Measurements from ENCODE around the gene SAG. TPM values are rescaled to one million over a fixed set of nuclear protein-coding genes. Genes with fewer than 3 reads are reported as not detected.

The SAG gene
- total and polyA plus RNA-seq, 2 donors (not counting 3 experiments of a cell fraction or from before 2014, with no cell fraction given) = not detected

DNA sequence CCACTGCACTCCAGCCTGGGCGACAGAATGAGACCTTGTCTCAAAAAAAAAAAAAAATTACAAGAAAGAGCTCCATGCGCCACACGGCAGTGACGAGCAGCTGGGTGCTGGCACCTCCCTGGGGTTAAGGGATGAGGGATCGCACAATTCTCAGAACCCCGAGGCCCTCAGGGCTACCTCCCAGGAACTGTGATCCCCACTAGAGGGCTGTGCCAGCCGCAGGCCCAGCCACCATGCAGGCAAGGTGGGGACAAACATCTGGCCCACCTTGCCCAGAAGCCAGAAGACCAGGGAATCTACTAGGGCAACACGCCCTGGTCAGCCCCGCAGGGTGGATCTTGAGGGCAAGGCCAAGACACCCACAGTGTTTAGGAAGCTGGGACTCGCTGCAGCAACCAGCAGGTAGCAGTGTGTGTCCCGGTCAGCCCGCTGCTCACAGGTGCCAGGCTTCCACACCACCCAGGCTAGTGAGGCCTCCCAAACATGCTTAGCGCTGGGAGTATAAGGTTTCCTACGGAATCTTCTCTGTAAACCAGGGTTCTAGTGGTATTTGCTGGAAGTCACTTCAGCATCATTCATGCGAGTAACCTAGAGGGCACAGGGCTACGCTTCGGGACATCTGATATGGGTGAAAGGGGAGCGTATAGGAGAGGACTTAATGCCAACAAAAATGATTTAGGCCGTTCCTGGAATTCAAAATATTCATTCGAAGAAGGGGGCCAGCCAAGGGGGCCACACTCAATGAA, 6.7 kb downstream of the SAG start:
- no peak overlapping the region for H3K9ac ChIP-seq (replicated peaks; ENCODE audit: extremely low read depth, insufficient read depth, low read length)
- no peaks in the 10 kb centered on the region for H3K36me3 ChIP-seq (ENCODE audit: control insufficient read depth in 2 of 2, extremely low read depth in 1 of 2, insufficient read depth in 2 of 2, low read length in 2 of 2)
- intact Hi-C loops (cut with micrococcal nuclease) = no loop called here
- H3K4me1 ChIP-seq (ENCODE audit: control insufficient read depth, extremely low read depth, insufficient read depth, low read length) = no peaks in the 10 kb centered on the region
- H2AFZ ChIP-seq (ENCODE audit: low read depth, low read length) = no peak overlapping the region
- H3K27ac ChIP-seq (ENCODE audit: insufficient read depth, low read depth, low read length) = no peak overlapping the region
- H4K20me1 ChIP-seq (replicated peaks; ENCODE audit: control insufficient read depth, extremely low read depth, insufficient read depth, low read length) = no peaks in the 10 kb centered on the region
- H3K4me3 ChIP-seq (replicated peaks in 1 of 3; ENCODE audit: insufficient read depth in 1 of 3, low read depth in 1 of 3, low read length in 3 of 3) = no peak overlapping the region
- ChIA-PET CTCF (no interaction called here), POLR2A (no interaction called here)
- no TSS peak for BruUV-seq (replicated peaks)
- no peaks in the 10 kb centered on the region for H3K9me1 ChIP-seq (replicated peaks; ENCODE audit: control insufficient read depth, extremely low read depth, insufficient read depth, low read length)
- peaks cover 2 to 8% of the 10 kb centered on the region in 2 experiments for H3K27me3 ChIP-seq (ENCODE audit: control insufficient read depth in 2 of 2, insufficient read depth in 2 of 2, low read length in 2 of 2)
- no peaks in the 10 kb centered on the region for H3K9me3 ChIP-seq (replicated peaks; ENCODE audit: control insufficient read depth, insufficient read depth, low read length)
- H3K4me2 ChIP-seq (ENCODE audit: insufficient read depth, low read length) = no peak overlapping the region
- TF ChIP-seq, protein P1, sequence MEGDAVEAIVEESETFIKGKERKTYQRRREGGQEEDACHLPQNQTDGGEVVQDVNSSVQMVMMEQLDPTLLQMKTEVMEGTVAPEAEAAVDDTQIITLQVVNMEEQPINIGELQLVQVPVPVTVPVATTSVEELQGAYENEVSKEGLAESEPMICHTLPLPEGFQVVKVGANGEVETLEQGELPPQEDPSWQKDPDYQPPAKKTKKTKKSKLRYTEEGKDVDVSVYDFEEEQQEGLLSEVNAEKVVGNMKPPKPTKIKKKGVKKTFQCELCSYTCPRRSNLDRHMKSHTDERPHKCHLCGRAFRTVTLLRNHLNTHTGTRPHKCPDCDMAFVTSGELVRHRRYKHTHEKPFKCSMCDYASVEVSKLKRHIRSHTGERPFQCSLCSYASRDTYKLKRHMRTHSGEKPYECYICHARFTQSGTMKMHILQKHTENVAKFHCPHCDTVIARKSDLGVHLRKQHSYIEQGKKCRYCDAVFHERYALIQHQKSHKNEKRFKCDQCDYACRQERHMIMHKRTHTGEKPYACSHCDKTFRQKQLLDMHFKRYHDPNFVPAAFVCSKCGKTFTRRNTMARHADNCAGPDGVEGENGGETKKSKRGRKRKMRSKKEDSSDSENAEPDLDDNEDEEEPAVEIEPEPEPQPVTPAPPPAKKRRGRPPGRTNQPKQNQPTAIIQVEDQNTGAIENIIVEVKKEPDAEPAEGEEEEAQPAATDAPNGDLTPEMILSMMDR (IDR thresholded peaks at IDR 0.05; ENCODE audit: extremely low read depth in 1 of 2, insufficient read depth in 1 of 2, low read depth in 1 of 2, low read length in 2 of 2) = no peak
- TF ChIP-seq MYC (IDR thresholded peaks at IDR 0.05; ENCODE audit: low read depth, low read length) = no peak
- TF ChIP-seq, protein P2, sequence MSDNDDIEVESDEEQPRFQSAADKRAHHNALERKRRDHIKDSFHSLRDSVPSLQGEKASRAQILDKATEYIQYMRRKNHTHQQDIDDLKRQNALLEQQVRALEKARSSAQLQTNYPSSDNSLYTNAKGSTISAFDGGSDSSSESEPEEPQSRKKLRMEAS (IDR thresholded peaks at IDR 0.05; ENCODE audit: insufficient read depth, insufficient read length) = no peak
- TF ChIP-seq POLR2AphosphoS5 (IDR thresholded peaks at IDR 0.05; ENCODE audit: insufficient read depth, low read depth, low read length) = no peak
- TF ChIP-seq GATA2 (IDR thresholded peaks at IDR 0.05; ENCODE audit: insufficient read depth, insufficient read length, low read depth, low read length) = no peak
- no peak for TF ChIP-seq FOS (IDR thresholded peaks at IDR 0.05; ENCODE audit: borderline replicate concordance, insufficient read depth, low read length)
- no peak for TF ChIP-seq POLR2A (IDR thresholded peaks at IDR 0.05; ENCODE audit: low read depth, low read length)
- no peak for TF ChIP-seq JUN (IDR thresholded peaks at IDR 0.05; ENCODE audit: borderline replicate concordance, insufficient read depth, insufficient read length, low read depth)
- no peak for TF ChIP-seq EZH2 (IDR thresholded peaks at IDR 0.05; ENCODE audit: borderline replicate concordance, low read depth, low read length, severe bottlenecking)
- DNase-seq (ENCODE audit: low read depth, low spot score) = no peak
- FAIRE-seq = no peak
- no peaks in the 10 kb centered on the region for H3K79me2 ChIP-seq (ENCODE audit: control insufficient read depth, insufficient read depth, low read length)
- dilution Hi-C loops (cut with MboI; ENCODE audit: extremely low pct_ligation_motif_present, low sequenced_read_pairs) = no loop called here
